OCI-LY1 (cell line): ENCODE results near the gene TCTN3.

Source experiments
- H2AFZ ChIP-seq: fragments of 200-600 bp; sonication (generic), shearing (Covaris generic); 2 replicates; pipeline ENCODE4 v1.6.0; 2014; ENCODE audit warnings: antibody characterized with exemption, mild to moderate bottlenecking, low read length
- H3F3A ChIP-seq: fragments of 200-600 bp; sonication (generic), shearing (Covaris generic); 2 replicates; pipeline ENCODE4 v1.6.0; 2014; ENCODE audit warnings: mild to moderate bottlenecking, antibody characterized with exemption, low read length, moderate library complexity; ENCODE audit not compliant: insufficient read depth
- H3K27ac ChIP-seq: fragments of 200-600 bp; sonication (generic); 2 replicates; pipeline ENCODE4 v1.5.1; 2014; ENCODE audit warnings: low read length, mixed run types, mild to moderate bottlenecking, low read depth; ENCODE audit not compliant: poor library complexity, severe bottlenecking
- H3K27me3 ChIP-seq: fragments of 200-600 bp; sonication (generic); 2 replicates; pipeline ENCODE4 v1.6.0; 2014; ENCODE audit warnings: antibody characterized with exemption, mild to moderate bottlenecking, low read length, moderate library complexity; ENCODE audit not compliant: insufficient read depth
- H3K36me3 ChIP-seq: fragments of 200-600 bp; sonication (generic); 2 replicates; pipeline ENCODE4 v1.6.1; 2014; ENCODE audit warnings: mild to moderate bottlenecking, antibody characterized with exemption, low read length, moderate library complexity, mixed read lengths; ENCODE audit not compliant: insufficient read depth
- H3K4me1 ChIP-seq: fragments of 200-600 bp; sonication (generic); 2 replicates; pipeline ENCODE4 v1.5.1; 2014; ENCODE audit warnings: mild to moderate bottlenecking, low read length, moderate library complexity; ENCODE audit not compliant: insufficient read depth, severe bottlenecking
- H3K4me2 ChIP-seq: fragments of 200-600 bp; sonication (generic), shearing (Covaris generic); 2 replicates; pipeline ENCODE4 v1.6.1; 2014; ENCODE audit warnings: low read length
- H3K4me3 ChIP-seq: fragments of 200-600 bp; sonication (generic); 2 replicates; pipeline ENCODE4 v1.5.1; 2014; ENCODE audit warnings: low read length, low read depth, mild to moderate bottlenecking, mixed read lengths; ENCODE audit not compliant: poor library complexity, severe bottlenecking
- H3K79me2 ChIP-seq: fragments of 200-600 bp; shearing (Covaris generic); 2 replicates; pipeline ENCODE4 v1.6.1; 2016; ENCODE audit warnings: mixed run types, low read length, mixed read lengths; ENCODE audit not compliant: insufficient read depth
- H3K9ac ChIP-seq: fragments of 200-600 bp; sonication (generic), shearing (Covaris generic); 2 replicates; pipeline ENCODE4 v1.6.1; 2014; ENCODE audit warnings: mild to moderate bottlenecking, low read length, mixed read lengths
- H3K9me2 ChIP-seq: fragments of 200-600 bp; sonication (generic), shearing (Covaris generic); 2 replicates; pipeline ENCODE4 v1.6.1; 2014; ENCODE audit warnings: low read depth, mild to moderate bottlenecking, low read length, mixed read lengths
- H3K9me3 ChIP-seq: fragments of 200-600 bp; shearing (Covaris generic); 2 replicates; pipeline ENCODE4 v1.6.1; 2014; ENCODE audit warnings: low read length, mixed read lengths
- H4K20me1 ChIP-seq: fragments of 200-600 bp; sonication (generic), shearing (Covaris generic); 2 replicates; pipeline ENCODE4 v1.6.0; 2016; ENCODE audit warnings: mild to moderate bottlenecking, low read length; ENCODE audit not compliant: insufficient read depth
- EZH2 ChIP-seq: fragments of 200-600 bp; sonication (generic), shearing (Covaris generic); IDR thresholded peaks from 2 replicates; pipeline ENCODE4 v1.8.0; 2017; ENCODE audit warnings: borderline replicate concordance, mixed run types, mild to moderate bottlenecking, antibody characterized with exemption, low read length, moderate library complexity, mixed read lengths
- TF ChIP-seq, protein P1 (sequence below): fragments of 200-600 bp; sonication (generic), shearing (Covaris generic); IDR thresholded peaks from 2 replicates; pipeline ENCODE4 v1.5.1; 2017; ENCODE audit warnings: mild to moderate bottlenecking, antibody characterized with exemption, low read length, moderate library complexity, mixed read lengths

Gene TCTN3

DNA sequence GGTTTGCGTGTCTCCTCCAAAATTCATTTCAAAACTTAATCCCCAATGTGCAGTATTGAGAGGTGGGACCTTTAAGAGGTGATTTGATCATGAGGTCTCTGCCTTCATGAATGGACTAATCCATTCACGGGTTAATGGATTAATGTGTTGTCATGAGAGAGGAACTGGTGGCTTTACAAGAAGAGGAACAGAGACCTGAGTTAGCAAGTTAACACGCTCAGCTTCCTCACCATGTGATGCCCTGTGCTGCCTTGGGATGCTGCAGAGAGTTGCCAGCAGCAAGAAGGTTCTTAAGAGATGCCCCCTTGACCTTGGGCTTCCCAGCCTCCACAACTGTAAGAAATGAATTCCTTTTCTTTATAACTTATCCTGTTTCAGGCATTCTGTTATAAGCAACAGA, 3.7 kb upstream of the TCTN3 start:
- Histone ChIP-seq H3F3A (no peaks in the 10 kb centered on the region), H3K9ac (no peak overlapping the region), H3K27ac (no peak overlapping the region), H3K4me3 (no peak overlapping the region), H3K36me3 (no peaks in the 10 kb centered on the region), H3K4me1 (peaks cover 10% of the 10 kb centered on the region), H3K79me2 (no peaks in the 10 kb centered on the region), H3K27me3 (no peaks in the 10 kb centered on the region), H3K9me2 (no peaks in the 10 kb centered on the region), H2AFZ (no peak overlapping the region), H4K20me1 (no peaks in the 10 kb centered on the region), H3K4me2 (no peak overlapping the region), H3K9me3 (no peaks in the 10 kb centered on the region)
- no peak for TF ChIP-seq EZH2
- TF ChIP-seq, protein P1, sequence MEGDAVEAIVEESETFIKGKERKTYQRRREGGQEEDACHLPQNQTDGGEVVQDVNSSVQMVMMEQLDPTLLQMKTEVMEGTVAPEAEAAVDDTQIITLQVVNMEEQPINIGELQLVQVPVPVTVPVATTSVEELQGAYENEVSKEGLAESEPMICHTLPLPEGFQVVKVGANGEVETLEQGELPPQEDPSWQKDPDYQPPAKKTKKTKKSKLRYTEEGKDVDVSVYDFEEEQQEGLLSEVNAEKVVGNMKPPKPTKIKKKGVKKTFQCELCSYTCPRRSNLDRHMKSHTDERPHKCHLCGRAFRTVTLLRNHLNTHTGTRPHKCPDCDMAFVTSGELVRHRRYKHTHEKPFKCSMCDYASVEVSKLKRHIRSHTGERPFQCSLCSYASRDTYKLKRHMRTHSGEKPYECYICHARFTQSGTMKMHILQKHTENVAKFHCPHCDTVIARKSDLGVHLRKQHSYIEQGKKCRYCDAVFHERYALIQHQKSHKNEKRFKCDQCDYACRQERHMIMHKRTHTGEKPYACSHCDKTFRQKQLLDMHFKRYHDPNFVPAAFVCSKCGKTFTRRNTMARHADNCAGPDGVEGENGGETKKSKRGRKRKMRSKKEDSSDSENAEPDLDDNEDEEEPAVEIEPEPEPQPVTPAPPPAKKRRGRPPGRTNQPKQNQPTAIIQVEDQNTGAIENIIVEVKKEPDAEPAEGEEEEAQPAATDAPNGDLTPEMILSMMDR = no peak

DNA sequence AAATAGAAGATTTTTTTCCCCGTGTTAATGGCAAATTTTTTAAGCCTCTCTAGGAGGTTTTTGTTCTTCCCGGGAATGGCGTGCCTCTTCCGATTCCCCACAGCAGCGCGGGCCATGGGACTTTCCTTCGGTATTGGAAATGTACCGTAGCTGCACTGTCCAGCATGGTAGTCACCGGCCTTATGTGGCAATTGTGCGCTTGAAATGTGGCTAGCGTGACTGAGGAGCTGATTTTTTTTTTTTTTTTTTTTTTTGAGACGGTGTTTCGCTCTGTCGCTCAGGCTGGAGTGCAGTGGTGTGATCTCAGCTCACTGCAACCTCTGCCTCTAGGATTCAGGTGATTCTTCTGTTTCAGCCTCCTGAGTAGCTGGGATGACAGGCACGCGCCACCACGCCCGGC, 938 bp upstream of the TCTN3 start:
- no peak overlapping the region for H3K4me2 ChIP-seq
- TF ChIP-seq EZH2 = no peak
- TF ChIP-seq, protein P1 = no peak
- H3K4me1 ChIP-seq = peaks cover 18% of the 10 kb centered on the region
- no peaks in the 10 kb centered on the region for H3K9me2 ChIP-seq
- 0 out of 2 replicates have a peak overlapping the region, but pooled peaks have one; percentile 37 for H2AFZ ChIP-seq
- H3K27me3 ChIP-seq = no peaks in the 10 kb centered on the region
- no peaks in the 10 kb centered on the region for H3F3A ChIP-seq
- H4K20me1 ChIP-seq = no peaks in the 10 kb centered on the region
- no peaks in the 10 kb centered on the region for H3K9me3 ChIP-seq
- no peaks in the 10 kb centered on the region for H3K79me2 ChIP-seq
- no peak overlapping the region for H3K27ac ChIP-seq
- no peak overlapping the region for H3K4me3 ChIP-seq
- no peak overlapping the region for H3K9ac ChIP-seq
- H3K36me3 ChIP-seq = no peaks in the 10 kb centered on the region

DNA sequence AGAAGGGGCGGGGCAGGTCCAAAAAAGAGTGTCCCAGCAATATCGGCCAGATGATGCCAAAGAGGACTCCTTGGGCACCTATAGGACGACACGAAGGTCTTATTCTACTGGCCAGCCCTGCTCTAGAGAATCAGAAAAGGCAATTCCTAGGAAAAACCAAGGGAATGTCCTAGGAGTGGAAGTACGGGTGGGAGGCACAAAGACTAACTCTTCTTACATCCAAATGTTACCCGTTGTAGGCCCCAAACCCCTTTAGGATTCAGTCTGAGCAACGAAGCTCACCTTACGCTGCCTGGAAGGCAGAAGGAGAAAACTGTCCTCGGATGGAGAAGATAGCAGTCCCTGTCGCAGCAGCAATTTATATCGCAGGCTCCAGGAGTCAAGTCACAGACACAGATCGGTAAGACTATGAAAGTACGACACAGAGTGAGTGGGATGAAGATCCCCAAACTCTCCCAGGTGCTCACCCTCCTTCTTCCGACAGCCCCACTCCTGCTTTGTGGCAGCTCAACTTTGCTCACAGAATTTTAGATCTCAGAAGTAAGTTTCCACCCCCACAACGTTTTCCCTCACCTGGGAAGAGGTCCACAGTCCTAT, 558 bp downstream of the TCTN3 start:
- Histone ChIP-seq H2AFZ (no peak overlapping the region), H3K27ac (no peak overlapping the region), H4K20me1 (no peaks in the 10 kb centered on the region), H3K9me2 (no peaks in the 10 kb centered on the region), H3K9me3 (no peaks in the 10 kb centered on the region), H3K4me1 (peaks cover 18% of the 10 kb centered on the region), H3K36me3 (no peaks in the 10 kb centered on the region), H3F3A (no peaks in the 10 kb centered on the region), H3K27me3 (no peaks in the 10 kb centered on the region), H3K79me2 (no peaks in the 10 kb centered on the region), H3K9ac (peak overlapping the region; percentile 92), H3K4me2 (peak overlapping the region; percentile 89), H3K4me3 (peak overlapping the region; percentile 98)
- TF ChIP-seq, protein P1 = no peak
- no peak for TF ChIP-seq EZH2
